HG02938 (cell line): ENCODE data around the gene MRPS17.
A peak's percentile ranks its signal among the peaks of the same experiment; 100 is the strongest.
"Not testable (repeated sequence)": the region's sequence is repeated elsewhere in the genome, so short reads cannot be mapped to it uniquely, and the experiment has no call there.

Experiments used
- ATAC-seq: cut with Tn5 transposase; IDR thresholded peaks from one replicate; pipeline ENCODE4 v1.9.1; 2021; ENCODE audit warnings: mild to moderate bottlenecking, moderate library complexity; ENCODE audit not compliant: unreplicated experiment

MRPS17 gene

GRCh38 chr7:55951637-55952351 is at the start of gene MRPS17:
Gene MRPS17 (plus strand): TSS chr7:55951877. CDS start chr7:55953196, 1,319 bp downstream.
- ATAC-seq, result peak; percentile 100

- peak; percentile 99 for ATAC-seq
These were observed 47.5 kb upstream of the MRPS17 start for GRCh38 chr7:55903985-55904759.

DNA sequence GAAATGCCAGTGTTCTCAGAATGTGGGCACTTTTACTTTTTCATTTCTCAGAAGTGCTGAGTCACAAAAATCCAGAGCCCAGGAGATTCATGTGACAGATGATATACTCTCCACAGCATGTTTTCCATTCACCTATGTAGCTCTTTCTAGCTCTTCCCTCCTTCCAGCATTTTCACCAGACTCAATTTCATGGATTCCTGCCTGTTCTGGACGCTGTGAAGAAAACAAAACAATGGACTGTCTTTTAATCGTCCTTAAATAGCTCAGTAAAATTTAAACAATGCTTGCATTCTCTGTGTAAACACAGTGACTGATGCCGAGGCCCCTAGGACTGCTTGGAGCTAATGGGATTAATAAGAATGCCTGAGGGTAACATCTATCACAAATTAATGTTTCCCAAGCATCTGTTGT is 38.9 kb upstream of the MRPS17 start:
- ATAC-seq, result no peak

DNA sequence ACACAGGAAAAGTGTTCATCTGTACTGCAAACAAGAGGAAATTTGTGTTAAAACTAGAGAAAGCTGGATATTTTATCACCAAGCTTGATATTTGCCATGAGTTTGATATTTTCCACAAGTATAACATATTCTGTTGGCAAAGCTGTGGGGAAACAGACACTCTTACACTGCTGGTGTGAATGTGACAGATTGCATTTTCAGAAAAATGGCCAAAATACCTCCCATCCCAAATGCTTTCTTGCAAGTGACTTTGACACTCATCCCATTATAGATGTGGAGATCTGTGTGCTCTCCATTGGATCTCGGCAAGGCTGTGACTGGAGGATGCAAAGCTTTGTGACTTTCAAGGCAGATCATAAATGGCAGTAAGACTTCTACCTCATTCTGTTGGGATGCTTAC is 33.9 kb upstream of the MRPS17 start:
- no peak for ATAC-seq

DNA sequence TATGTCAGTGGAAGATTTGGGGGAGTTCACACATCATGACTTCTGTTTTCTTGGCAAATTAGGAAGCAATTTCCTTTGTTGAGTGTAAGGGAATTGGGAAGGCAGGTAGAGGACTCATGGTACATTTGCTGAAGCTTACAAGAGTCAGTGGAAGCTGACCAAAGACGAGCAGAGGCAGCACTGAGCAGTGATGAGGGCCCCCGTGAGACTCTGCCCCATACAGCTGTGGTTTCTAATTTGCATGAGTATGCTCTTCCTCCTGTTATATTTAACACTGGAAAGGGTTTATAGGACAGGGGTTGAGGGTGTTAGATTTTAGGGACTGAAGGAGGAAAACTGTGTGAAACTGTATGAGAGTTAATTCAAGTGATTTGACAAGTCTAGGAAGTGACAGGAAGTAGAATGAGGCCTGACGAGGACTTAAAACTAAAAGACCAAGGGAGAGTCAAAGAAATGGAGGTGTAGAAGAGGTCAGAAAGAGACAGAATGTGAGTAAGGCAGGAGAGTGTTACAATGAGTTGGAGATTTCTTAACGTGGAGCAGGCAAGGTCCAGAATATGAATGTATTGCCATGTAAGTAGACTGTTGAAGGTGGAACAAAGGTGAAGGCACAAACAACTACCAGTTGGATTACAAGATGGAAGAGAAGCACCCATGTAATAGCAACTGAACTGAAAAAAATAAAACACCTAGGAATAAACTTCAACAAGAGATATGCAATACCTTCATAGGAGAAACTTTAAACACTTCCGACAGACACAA is 23.5 kb upstream of the MRPS17 start:
- no peak for ATAC-seq

- no peak for ATAC-seq
These were observed 20.1 kb upstream of the MRPS17 start for GRCh38 chr7:55931421-55932151.

GRCh38 chr7:55939514-55940123 is 12.1 kb upstream of the MRPS17 start:
- no peak for ATAC-seq

- ATAC-seq, result no peak
These were observed 5.1 kb upstream of the MRPS17 start for GRCh38 chr7:55946545-55946944.

DNA sequence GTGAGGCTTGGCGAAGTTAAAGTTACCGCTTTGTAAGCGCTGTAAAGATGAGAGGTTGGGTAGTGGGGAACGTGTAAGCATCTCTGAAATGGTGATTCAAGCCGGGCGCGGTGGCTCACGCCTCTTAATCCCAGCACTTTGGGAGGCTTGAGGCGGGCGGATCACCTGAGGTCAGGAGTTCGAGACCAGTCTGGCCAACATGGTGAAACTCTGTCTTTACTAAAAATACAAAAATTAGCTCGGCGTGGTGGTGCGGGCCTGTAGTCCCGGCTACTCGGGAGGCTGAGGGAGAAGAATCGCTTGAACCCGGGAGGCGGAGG is 635 bp downstream of the MRPS17 start:
- ATAC-seq, result not testable (repeated sequence)

- no peak for ATAC-seq
These were observed 2.2 kb downstream of the MRPS17 start for GRCh38 chr7:55953707-55954475.

DNA sequence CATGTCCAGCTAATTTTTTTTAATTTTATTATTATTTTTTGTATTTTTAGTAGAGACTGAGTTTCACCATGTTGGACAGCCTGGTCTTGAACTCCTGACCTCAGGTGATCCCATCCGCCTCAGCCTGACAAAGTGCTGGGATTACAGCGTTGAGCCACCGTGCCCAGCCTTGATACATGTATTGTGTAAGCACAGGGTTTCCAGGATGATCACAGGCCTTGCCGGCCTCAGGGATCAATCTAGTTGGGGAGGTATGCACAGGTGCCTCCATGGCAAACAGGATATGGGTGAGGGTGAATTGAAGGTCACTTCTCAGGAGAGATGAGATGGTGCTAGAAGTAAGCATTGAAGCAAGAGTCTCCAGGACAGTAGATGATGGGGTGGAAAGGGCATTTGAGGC is 5.5 kb downstream of the MRPS17 start:
- no peak for ATAC-seq

GRCh38 chr7:55962014-55962413 is 10.3 kb downstream of the MRPS17 start:
- no peak for ATAC-seq

DNA sequence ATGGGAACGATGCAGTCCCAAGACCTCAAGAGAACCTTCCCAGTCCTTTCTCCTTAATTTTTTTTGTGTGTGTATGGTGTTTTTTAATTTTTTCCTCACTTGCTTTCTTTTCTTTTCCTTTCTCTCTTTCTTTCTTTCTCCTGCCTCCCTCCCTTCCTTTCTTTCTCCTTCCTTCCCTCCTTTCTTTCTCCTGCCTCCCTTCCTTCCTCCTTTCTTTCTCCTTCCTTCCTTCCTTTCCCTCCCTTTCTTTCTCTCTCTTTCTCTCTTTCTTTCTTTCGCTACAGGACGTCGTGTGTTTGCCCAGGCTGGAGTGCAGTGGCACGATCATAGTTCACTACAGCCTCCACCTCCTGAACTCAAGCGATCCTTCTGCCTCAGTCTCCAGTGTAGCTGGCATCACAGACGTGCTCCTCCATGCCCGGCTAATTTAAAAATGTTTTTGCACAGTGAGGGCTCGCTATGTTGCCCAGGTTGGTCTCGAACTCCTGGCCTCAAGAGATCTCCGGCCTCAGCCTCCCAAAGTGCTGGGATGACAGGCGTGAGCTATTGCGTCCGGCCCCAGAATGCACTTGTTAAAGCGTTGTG is 12.0 kb downstream of the MRPS17 start:
- ATAC-seq, result no peak

DNA sequence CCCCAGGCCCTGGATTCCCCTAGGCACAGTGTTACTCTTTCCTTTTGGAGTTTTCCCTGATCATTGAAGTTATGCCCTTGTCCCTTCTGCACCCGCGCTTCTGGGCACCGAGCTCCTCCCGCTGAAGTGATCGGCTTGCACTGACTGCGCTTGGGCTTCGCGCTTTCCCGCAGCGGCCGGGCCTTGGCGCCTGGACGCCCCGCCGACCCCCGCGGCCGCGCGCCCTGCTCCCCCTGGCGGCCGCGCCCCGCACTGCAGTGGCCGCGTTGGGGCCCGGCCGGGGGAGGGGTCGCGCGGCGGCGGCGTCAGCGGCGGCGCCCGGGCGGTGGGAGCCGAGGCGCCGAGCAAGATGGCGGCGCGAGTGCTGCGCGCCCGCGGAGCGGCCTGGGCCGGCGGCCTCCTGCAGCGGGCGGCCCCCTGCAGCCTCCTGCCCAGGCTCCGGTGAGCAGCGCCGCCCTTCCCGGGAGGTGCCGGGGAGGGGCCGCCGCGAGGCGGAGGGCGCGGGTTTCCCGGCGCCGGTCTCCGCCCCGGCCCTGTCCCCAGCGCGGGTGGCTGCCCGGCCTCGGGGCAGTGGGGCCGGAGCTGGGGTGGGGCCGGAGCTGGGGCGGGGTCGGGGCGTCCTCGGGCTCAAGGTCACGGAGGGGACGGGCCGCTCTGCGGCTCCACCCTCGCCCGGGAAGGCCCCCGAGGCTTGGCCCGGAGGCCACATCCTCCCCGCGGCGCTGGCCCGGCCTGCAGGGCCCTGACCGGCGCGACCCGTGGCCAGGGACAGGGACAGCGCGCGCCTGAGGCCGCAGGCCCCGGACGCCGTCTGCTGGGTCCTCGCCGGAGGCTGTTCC is 12.8 kb downstream of the MRPS17 start, which contains the start of gene NIPSNAP2:
Gene NIPSNAP2 (plus strand): TSS at position 325 of the 839 bp plus-strand sequence. CDS start 25 bp downstream, at position 350.
- peak; percentile 71 for ATAC-seq

- no peak for ATAC-seq
These were observed 13.4 kb downstream of the MRPS17 start for GRCh38 chr7:55965100-55965470.

DNA sequence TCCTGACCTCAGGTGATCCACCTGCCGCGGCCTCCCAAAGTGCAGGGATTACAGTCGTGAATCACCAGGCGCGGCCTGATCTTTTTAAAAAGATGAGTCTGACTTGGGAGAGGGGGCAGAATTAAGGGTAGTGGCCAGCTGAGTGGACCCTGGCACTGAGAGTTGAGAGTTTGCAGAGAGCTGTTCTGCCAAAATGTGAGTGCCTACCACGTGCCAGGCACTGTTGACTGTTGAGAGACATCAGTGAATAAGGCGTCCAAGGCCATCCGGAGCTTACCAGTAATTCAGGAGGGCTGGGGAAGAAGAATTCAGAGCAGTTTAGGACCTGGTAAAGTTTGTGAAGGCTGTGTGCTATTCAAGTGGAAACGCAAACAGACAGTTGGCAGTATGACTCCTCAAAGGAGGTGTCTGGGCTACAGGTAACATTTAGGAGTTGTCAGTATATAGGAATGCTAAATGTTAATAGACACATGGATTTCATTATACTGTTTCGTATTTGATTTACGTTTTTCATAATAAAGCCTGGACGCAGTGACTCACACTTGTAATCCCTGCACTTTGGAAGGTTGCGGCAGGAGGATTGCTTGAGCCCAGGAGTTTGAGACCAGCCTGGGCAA is 14.2 kb downstream of the MRPS17 start:
- no peak for ATAC-seq

- no peak for ATAC-seq
These were observed 15.2 kb downstream of the MRPS17 start for GRCh38 chr7:55966851-55967250.

- no peak for ATAC-seq
These were observed 17.7 kb downstream of the MRPS17 start for GRCh38 chr7:55969391-55969790.
